OCI-LY3 (cell line): ENCODE results near the gene SGMS2.

Source experiments
- H2AFZ ChIP-seq: fragments of 200-600, 300-600 bp; shearing (Covaris generic); 2 replicates; pipeline ENCODE4 v1.6.0; 2014; ENCODE audit warnings: antibody characterized with exemption, low read depth, low read length
- H3K27ac ChIP-seq: fragments of 200-600, 300-600 bp; sonication (generic); 2 replicates; pipeline ENCODE4 v1.5.1; 2014; ENCODE audit warnings: mild to moderate bottlenecking, low read length, moderate library complexity, mixed read lengths
- H3K27me3 ChIP-seq: fragments of 200-600, 300-600 bp; sonication (generic); 2 replicates; pipeline ENCODE4 v1.6.1; 2014; ENCODE audit warnings: low read depth, low read length, mixed read lengths
- H3K36me3 ChIP-seq: fragments of 200-600, 300-600 bp; sonication (generic); replicated peaks from 2 replicates; pipeline ENCODE3; 2014; ENCODE audit warnings: low read depth, low read length, mixed read lengths
- H3K4me1 ChIP-seq: fragments of 300-600, 200-600 bp; sonication (generic); 2 replicates; pipeline ENCODE4 v1.6.1; 2014; ENCODE audit warnings: low read length, mixed read lengths
- H3K4me2 ChIP-seq: fragments of 200-600, 300-600 bp; sonication (generic); 2 replicates; pipeline ENCODE4 v1.6.1; 2014; ENCODE audit warnings: low read length, mixed read lengths
- H3K4me3 ChIP-seq: fragments of 300-600, 200-600 bp; sonication (generic); 2 replicates; pipeline ENCODE4 v1.5.1; 2014; ENCODE audit warnings: antibody characterized with exemption, mild to moderate bottlenecking, low read length, moderate library complexity
- H3K79me2 ChIP-seq: fragments of 300-600, 200-600 bp; shearing (Covaris generic); 2 replicates; pipeline ENCODE4 v1.6.1; 2014; ENCODE audit warnings: mild to moderate bottlenecking, low read length, mixed read lengths
- H3K9ac ChIP-seq: fragments of 300-600, 200-600 bp; shearing (Covaris generic); 2 replicates; pipeline ENCODE4 v1.6.0; 2014; ENCODE audit warnings: mild to moderate bottlenecking, low read length, moderate library complexity
- H3K9me3 ChIP-seq: fragments of 200-600, 300-600 bp; shearing (Covaris generic); 2 replicates; pipeline ENCODE4 v1.6.1; 2014; ENCODE audit warnings: low read length, mixed read lengths; ENCODE audit not compliant: insufficient read depth
- H4K20me1 ChIP-seq: fragments of 200-600, 300-600 bp; sonication (generic); 2 replicates; pipeline ENCODE4 v1.6.1; 2016; ENCODE audit warnings: low read length, mixed read lengths; ENCODE audit not compliant: insufficient read depth
- CTCF ChIP-seq: fragments of 200-600, 300-600 bp; sonication (generic); IDR thresholded peaks from 2 replicates; pipeline ENCODE4 v1.5.1; 2014; ENCODE audit warnings: antibody characterized with exemption, low read length, low read depth
- EZH2phosphoT487 ChIP-seq: fragments of 200-600 bp; shearing (Covaris generic); IDR thresholded peaks from 2 replicates; pipeline ENCODE4 v1.6.1; 2018; ENCODE audit warnings: antibody characterized with exemption, mixed run types, low read depth

SGMS2 gene

GRCh38 chr4:107858158-107858742, 33.5 kb downstream of the SGMS2 start:
- H3K4me1 ChIP-seq, result no peaks in the 10 kb centered on the region
- no peak overlapping the region for H3K27ac ChIP-seq
- no peak overlapping the region for H3K4me3 ChIP-seq
- peaks cover 6% of the 10 kb centered on the region; the same call in 1 of the 2 replicates for H3K27me3 ChIP-seq
- TF ChIP-seq CTCF, result no peak
- TF ChIP-seq EZH2phosphoT487, result no peak
- H2AFZ ChIP-seq, result no peak overlapping the region
- H3K9ac ChIP-seq, result no peak overlapping the region
- no peak overlapping the region for H3K4me2 ChIP-seq
- no peaks in the 10 kb centered on the region for H3K79me2 ChIP-seq
- no peaks in the 10 kb centered on the region for H3K9me3 ChIP-seq
- no peaks in the 10 kb centered on the region for H4K20me1 ChIP-seq
- H3K36me3 ChIP-seq, result no peaks in the 10 kb centered on the region

GRCh38 chr4:107862658-107863057, 37.9 kb downstream of the SGMS2 start:
- Histone ChIP-seq H3K9me3 (no peaks in the 10 kb centered on the region), H3K4me1 (no peaks in the 10 kb centered on the region), H3K4me3 (no peak overlapping the region), H4K20me1 (no peaks in the 10 kb centered on the region), H3K27ac (no peak overlapping the region), H3K4me2 (no peak overlapping the region), H2AFZ (no peak overlapping the region), H3K27me3 (no peaks in the 10 kb centered on the region; the same call in 1 of the 2 replicates), H3K9ac (no peak overlapping the region), H3K36me3 (no peaks in the 10 kb centered on the region), H3K79me2 (no peaks in the 10 kb centered on the region)
- TF ChIP-seq EZH2phosphoT487, result no peak
- TF ChIP-seq CTCF, result no peak

GRCh38 chr4:107863416-107863815, 38.7 kb downstream of the SGMS2 start:
- no peak overlapping the region for H2AFZ ChIP-seq
- no peak for TF ChIP-seq EZH2phosphoT487
- TF ChIP-seq CTCF, result no peak
- no peak overlapping the region for H3K4me3 ChIP-seq
- H3K4me2 ChIP-seq, result no peak overlapping the region
- no peaks in the 10 kb centered on the region for H3K79me2 ChIP-seq
- H3K27me3 ChIP-seq, result no peaks in the 10 kb centered on the region; the same call in 1 of the 2 replicates
- H4K20me1 ChIP-seq, result no peaks in the 10 kb centered on the region
- no peak overlapping the region for H3K27ac ChIP-seq
- no peak overlapping the region for H3K9ac ChIP-seq
- no peaks in the 10 kb centered on the region for H3K4me1 ChIP-seq
- no peaks in the 10 kb centered on the region for H3K36me3 ChIP-seq
- H3K9me3 ChIP-seq, result no peaks in the 10 kb centered on the region

GRCh38 chr4:107863850-107864371, 39.2 kb downstream of the SGMS2 start:
- H3K27ac ChIP-seq, result no peak overlapping the region
- no peaks in the 10 kb centered on the region for H3K9me3 ChIP-seq
- H3K27me3 ChIP-seq, result no peaks in the 10 kb centered on the region; the same call in 1 of the 2 replicates
- H3K36me3 ChIP-seq, result no peaks in the 10 kb centered on the region
- H4K20me1 ChIP-seq, result no peaks in the 10 kb centered on the region
- no peak overlapping the region for H2AFZ ChIP-seq
- H3K79me2 ChIP-seq, result no peaks in the 10 kb centered on the region
- no peaks in the 10 kb centered on the region for H3K4me1 ChIP-seq
- H3K9ac ChIP-seq, result no peak overlapping the region
- TF ChIP-seq CTCF (no peak), EZH2phosphoT487 (no peak)
- no peak overlapping the region for H3K4me2 ChIP-seq
- H3K4me3 ChIP-seq, result no peak overlapping the region
